HCT116 (cell line): ENCODE data around the gene FSIP2. TPM values are rescaled to one million over a fixed set of nuclear protein-coding genes. Genes with fewer than 3 reads are reported as not detected.

Source experiments
- ATAC-seq: fragments of 200-7000 bp; cut with Tn5 transposase; 2 replicates; pipeline ENCODE4 v1.9.1; 2020; ENCODE audit warnings: mild to moderate bottlenecking, moderate library complexity
- BruUV-seq: library from RNA; stranded (reverse); fragments of 400-500 nt; replicated peaks from 2 replicates; lab custom pipeline; 2021; lab: Mats Ljungman, UMichigan
- CTCF ChIA-PET: fragments of 300-600 bp; sonication (Branson Sonifier 250); formaldehyde crosslinking; loops from one replicate; lab custom pipeline; 2021; ENCODE audit warnings: antibody characterized with exemption; lab: Charles Lee
- POLR2A ChIA-PET: fragments of 300-600, 350-600 bp; sonication (Branson Sonifier 250); formaldehyde crosslinking; loops from one replicate; lab custom pipeline; 2021; ENCODE audit warnings: antibody characterized with exemption; lab: Charles Lee
- RAD21 ChIA-PET, 2 experiments: fragments of 300-600 bp; sonication (Branson Sonifier 250); formaldehyde crosslinking; loops; one replicate each; lab custom pipeline; 2023; ENCODE audit warnings: low total read pairs in 2 of 2; ENCODE audit not compliant: uncharacterized antibody in 2 of 2, unreplicated experiment in 2 of 2, low non-redundant PET in 1 of 2; lab: Charles Lee
- DNase-seq: peaks from one replicate; pipeline ENCODE4 v3.0.0-alpha.2; 2010; ENCODE audit warnings: low read depth, low spot score
- H2AFZ ChIP-seq: fragments of 200-600 bp; shearing (Covaris generic), sonication (generic); 2 replicates; pipeline ENCODE4 v1.6.1; 2017; ENCODE audit warnings: low read depth, mixed run types, mixed read lengths, antibody characterized with exemption, low read length; ENCODE audit not compliant: poor library complexity, severe bottlenecking
- H3K27ac ChIP-seq: 2 replicates; pipeline ENCODE4 v1.5.1; 2012; ENCODE audit warnings: low read depth, low read length
- H3K27me3 ChIP-seq: fragments of 200-600 bp; sonication (generic); 2 replicates; pipeline ENCODE4 v1.6.1; 2016; ENCODE audit warnings: mixed run types, low read length, mixed read lengths; ENCODE audit not compliant: insufficient read depth
- H3K36me3 ChIP-seq, 2 experiments: fragments of 200-500 bp in 1 of 2; fragments of 200-600 bp in 1 of 2; sonication (Bioruptor generic) in 1 of 2; sonication (generic) in 1 of 2; 2 replicates each; pipeline versions ENCODE4 v1.5.1 to v1.6.1; 2014 to 2016; ENCODE audit warnings: low read length in 2 of 2, inconsistent platforms in 1 of 2, mixed read lengths in 1 of 2, mixed run types in 1 of 2; ENCODE audit not compliant: insufficient read depth in 2 of 2, control insufficient read depth in 1 of 2
- H3K4me1 ChIP-seq, 2 experiments: fragments of 200-600 bp in 1 of 2; sonication (generic) in 1 of 2; 2 replicates each; pipeline versions ENCODE4 v1.5.1 to v1.6.1; 2012 to 2017; ENCODE audit warnings: low read length in 2 of 2, inconsistent platforms in 1 of 2, mild to moderate bottlenecking in 1 of 2, mixed read lengths in 1 of 2, mixed run types in 1 of 2, moderate library complexity in 1 of 2; ENCODE audit not compliant: insufficient read depth in 2 of 2, control insufficient read depth in 1 of 2
- H3K4me2 ChIP-seq: fragments of 200-600 bp; sonication (generic); 2 replicates; pipeline ENCODE4 v1.6.1; 2017; ENCODE audit warnings: mixed run types, low read length, mixed read lengths
- H3K4me3 ChIP-seq, 2 experiments: fragments of 200-600 bp in 1 of 2; sonication (generic) in 1 of 2; replicated peaks in 1 of 2; 2 replicates each; pipeline ENCODE4 v1.5.1; 2011 to 2016; ENCODE audit warnings: low read length in 2 of 2, control low read depth in 1 of 2, low read depth in 1 of 2, mild to moderate bottlenecking in 1 of 2, mixed read lengths in 1 of 2, mixed run types in 1 of 2
- H3K79me2 ChIP-seq: fragments of 200-600 bp; sonication (generic); 2 replicates; pipeline ENCODE4 v1.6.1; 2017; ENCODE audit warnings: mild to moderate bottlenecking, mixed run types, low read length, moderate library complexity, mixed read lengths; ENCODE audit not compliant: insufficient read depth
- H3K9ac ChIP-seq: fragments of 200-600 bp; sonication (generic); 2 replicates; pipeline ENCODE4 v1.6.1; 2016; ENCODE audit warnings: low read length, mixed read lengths
- H3K9me2 ChIP-seq: fragments of 200-600 bp; sonication (generic), shearing (Covaris generic); 2 replicates; pipeline ENCODE4 v1.6.1; 2017; ENCODE audit warnings: mixed run types, mild to moderate bottlenecking, moderate library complexity; ENCODE audit not compliant: insufficient read depth
- H3K9me3 ChIP-seq, 2 experiments: fragments of 200-500 bp in 1 of 2; fragments of 200-600 bp in 1 of 2; sonication (Bioruptor generic) in 1 of 2; sonication (generic) in 1 of 2; 2 replicates each; pipeline ENCODE4 v1.6.1; 2014 to 2017; ENCODE audit warnings: low read length in 2 of 2, mixed read lengths in 2 of 2, inconsistent platforms in 1 of 2, low read depth in 1 of 2, mild to moderate bottlenecking in 1 of 2, mixed run types in 1 of 2, moderate library complexity in 1 of 2; ENCODE audit not compliant: control insufficient read depth in 1 of 2, insufficient read depth in 1 of 2
- H4K20me1 ChIP-seq: fragments of 200-600 bp; sonication (generic), shearing (Covaris generic); 2 replicates; pipeline ENCODE4 v1.6.1; 2017; ENCODE audit warnings: mixed run types, mild to moderate bottlenecking, moderate library complexity; ENCODE audit not compliant: insufficient read depth
- ELF1 ChIP-seq: IDR thresholded peaks from 2 replicates; pipeline ENCODE4 v1.6.1; 2012; ENCODE audit warnings: low read depth, borderline replicate concordance
- EZH2 ChIP-seq: fragments of 200-600 bp; sonication (generic); IDR thresholded peaks from 2 replicates; pipeline ENCODE4 v1.6.1; 2017; ENCODE audit warnings: antibody characterized with exemption, mixed run types
- RAD21 ChIP-seq: IDR thresholded peaks from 2 replicates; pipeline ENCODE4 v1.6.1; 2012; ENCODE audit warnings: low read depth, mild to moderate bottlenecking
- REST ChIP-seq: IDR thresholded peaks from 2 replicates; pipeline ENCODE4 v1.6.1; 2012; ENCODE audit warnings: low read depth
- YY1 ChIP-seq: IDR thresholded peaks from 2 replicates; pipeline ENCODE4 v1.6.1; 2011; ENCODE audit warnings: low read length, low read depth, moderate library complexity, mild to moderate bottlenecking; ENCODE audit not compliant: insufficient replicate concordance; ENCODE audit errors: extremely low read depth
- intact Hi-C: fragments of 100-400 bp; cut with micrococcal nuclease; formaldehyde crosslinking; loops from 2 replicates; pipeline ENCODE4 v1.10.0; 2022
- total RNA-seq: library from RNA; stranded (reverse); gene quantifications from one replicate; pipeline ENCODE4 v1.2.1, GENCODE V29; 2021; ENCODE audit not compliant: unreplicated experiment

The FSIP2 gene
- total RNA-seq, 1 experiment from 2014 or later, result not detected

GRCh38 chr2:185875136-185875931 is 136.7 kb downstream of the FSIP2 start:
- no peak overlapping the region for H3K9ac ChIP-seq
- ATAC-seq (no peak), DNase-seq (no peak)
- ChIA-PET RAD21 (no interaction called here), POLR2A (no interaction called here), CTCF (no interaction called here)
- H3K27me3 ChIP-seq, result no peaks in the 10 kb centered on the region
- H3K79me2 ChIP-seq, result no peaks in the 10 kb centered on the region
- no peaks in the 10 kb centered on the region for H4K20me1 ChIP-seq
- H3K9me3 ChIP-seq, result no peaks in the 10 kb centered on the region
- no TSS peak for BruUV-seq
- H3K27ac ChIP-seq, result no peak overlapping the region
- H3K9me2 ChIP-seq, result no peaks in the 10 kb centered on the region
- no peak overlapping the region for H2AFZ ChIP-seq
- intact Hi-C loops, result no loop called here
- H3K4me3 ChIP-seq, result no peak overlapping the region
- no peaks in the 10 kb centered on the region for H3K4me1 ChIP-seq
- no peak for TF ChIP-seq EZH2
- no peak overlapping the region for H3K4me2 ChIP-seq
- no peaks in the 10 kb centered on the region for H3K36me3 ChIP-seq

DNA sequence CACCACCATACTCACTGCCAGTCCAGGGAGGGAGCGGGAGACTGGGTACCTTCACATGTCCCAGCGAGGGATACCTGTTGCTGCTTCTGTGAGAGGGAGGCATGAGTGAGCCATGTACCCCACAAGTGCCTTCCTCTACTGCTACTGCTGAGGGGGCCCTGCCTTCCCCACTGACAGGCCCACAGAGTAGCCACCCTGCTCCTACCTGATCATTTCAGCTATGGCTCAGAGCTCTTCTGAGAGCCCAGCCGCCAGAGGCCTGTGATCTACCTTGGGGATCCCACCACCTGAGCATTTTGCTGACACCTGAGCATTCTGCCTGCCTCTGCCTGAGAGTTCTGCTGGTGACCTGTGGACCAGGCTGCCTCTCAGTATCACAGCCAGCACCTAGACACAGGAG is 137.6 kb downstream of the FSIP2 start:
- Histone ChIP-seq H3K9me3 (no peaks in the 10 kb centered on the region), H3K4me1 (no peaks in the 10 kb centered on the region), H2AFZ (no peak overlapping the region), H3K79me2 (no peaks in the 10 kb centered on the region), H4K20me1 (no peaks in the 10 kb centered on the region), H3K27me3 (no peaks in the 10 kb centered on the region), H3K36me3 (no peaks in the 10 kb centered on the region), H3K27ac (no peak overlapping the region), H3K4me2 (no peak overlapping the region), H3K9me2 (no peaks in the 10 kb centered on the region), H3K9ac (no peak overlapping the region), H3K4me3 (no peak overlapping the region)
- no peak for ATAC-seq
- BruUV-seq, result no TSS peak
- POLR2A ChIA-PET, result no interaction called here
- RAD21 ChIA-PET, result no interaction called here
- intact Hi-C loops, result no loop called here
- no peak for DNase-seq
- CTCF ChIA-PET, result no interaction called here
- TF ChIP-seq YY1, result no peak
- no peak for TF ChIP-seq RAD21
- no peak for TF ChIP-seq REST
- TF ChIP-seq ELF1, result no peak
